GM23338 (cell line): ENCODE measurements around the gene PPM1E.

Source experiments
- EZH2 ChIP-seq: fragments of 200-600 bp; sonication (generic); IDR thresholded peaks from one replicate; pipeline ENCODE4 v1.8.0; 2017; ENCODE audit warnings: antibody characterized with exemption, mild to moderate bottlenecking, low read depth; ENCODE audit not compliant: unreplicated experiment
- EZH2phosphoT487 ChIP-seq: fragments of 200-600 bp; sonication (generic); IDR thresholded peaks from one replicate; pipeline ENCODE4 v1.8.1; 2018; ENCODE audit warnings: antibody characterized with exemption; ENCODE audit not compliant: unreplicated experiment
- JUNB ChIP-seq: IDR thresholded peaks from one replicate; pipeline ENCODE4 v1.6.1; 2016; ENCODE audit warnings: antibody characterized with exemption; ENCODE audit not compliant: unreplicated experiment
- NANOG ChIP-seq: IDR thresholded peaks from 2 replicates; pipeline ENCODE4 v1.6.1; 2016; ENCODE audit warnings: antibody characterized with exemption, borderline replicate concordance
- POLR2AphosphoS5 ChIP-seq: IDR thresholded peaks from 2 replicates; pipeline ENCODE4 v1.6.1; 2016; ENCODE audit warnings: antibody characterized with exemption, low read depth
- STAT1 ChIP-seq: IDR thresholded peaks from one replicate; pipeline ENCODE4 v1.6.1; 2016; ENCODE audit warnings: antibody characterized with exemption; ENCODE audit not compliant: unreplicated experiment
- ZNF331 ChIP-seq: fragments of 250-450 bp; sonication (Bioruptor Pico); IDR thresholded peaks from 2 replicates; pipeline ENCODE4 v1.5.0; 2020; ENCODE audit warnings: low read depth, mild to moderate bottlenecking, moderate library complexity
- TF ChIP-seq, protein P1 (sequence below), 2 experiments: fragments of 200-600 bp in 1 of 2; sonication (generic) in 1 of 2; conservative IDR thresholded peaks; 2 replicates each; pipeline versions ENCODE4 v1.5.1 to v1.6.1; 2016 to 2017; ENCODE audit warnings: antibody characterized with exemption in 2 of 2, low read depth in 2 of 2, mild to moderate bottlenecking in 2 of 2, moderate library complexity in 1 of 2
- TF ChIP-seq, protein P2 (sequence below): IDR thresholded peaks from one replicate; pipeline ENCODE4 v1.6.1; 2018; ENCODE audit warnings: antibody characterized with exemption; ENCODE audit not compliant: unreplicated experiment
- TF ChIP-seq, protein P3 (sequence below): fragments of 250-450 bp; sonication (Bioruptor Pico); IDR thresholded peaks from 2 replicates; pipeline ENCODE4 v1.5.0; 2020; ENCODE audit warnings: mild to moderate bottlenecking, moderate library complexity

DNA sequence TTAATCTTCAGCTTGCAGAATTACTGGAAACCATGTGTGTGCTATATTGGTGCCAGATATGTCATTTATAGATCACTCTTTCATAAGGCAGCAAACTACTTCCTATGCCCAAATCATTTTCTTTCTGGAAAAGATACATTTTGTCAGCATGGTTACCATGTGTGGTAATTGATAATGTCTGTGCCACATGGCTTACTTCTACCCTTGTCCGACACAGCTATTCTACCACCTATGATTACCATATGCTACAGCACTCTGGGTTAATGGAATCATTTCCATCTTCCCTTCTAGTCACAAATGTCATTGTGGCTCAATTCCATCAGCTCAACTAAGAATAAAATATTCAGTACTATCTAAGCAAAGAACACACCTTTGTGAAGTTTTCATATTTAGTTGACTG is 8.0 kb upstream of the PPM1E start:
- TF ChIP-seq POLR2AphosphoS5 (no peak), EZH2 (no peak), ZNF331 (CRISPR knock-in tag) (no peak), EZH2phosphoT487 (no peak), JUNB (no peak), STAT1 (no peak), NANOG (no peak)
- TF ChIP-seq, protein P1, sequence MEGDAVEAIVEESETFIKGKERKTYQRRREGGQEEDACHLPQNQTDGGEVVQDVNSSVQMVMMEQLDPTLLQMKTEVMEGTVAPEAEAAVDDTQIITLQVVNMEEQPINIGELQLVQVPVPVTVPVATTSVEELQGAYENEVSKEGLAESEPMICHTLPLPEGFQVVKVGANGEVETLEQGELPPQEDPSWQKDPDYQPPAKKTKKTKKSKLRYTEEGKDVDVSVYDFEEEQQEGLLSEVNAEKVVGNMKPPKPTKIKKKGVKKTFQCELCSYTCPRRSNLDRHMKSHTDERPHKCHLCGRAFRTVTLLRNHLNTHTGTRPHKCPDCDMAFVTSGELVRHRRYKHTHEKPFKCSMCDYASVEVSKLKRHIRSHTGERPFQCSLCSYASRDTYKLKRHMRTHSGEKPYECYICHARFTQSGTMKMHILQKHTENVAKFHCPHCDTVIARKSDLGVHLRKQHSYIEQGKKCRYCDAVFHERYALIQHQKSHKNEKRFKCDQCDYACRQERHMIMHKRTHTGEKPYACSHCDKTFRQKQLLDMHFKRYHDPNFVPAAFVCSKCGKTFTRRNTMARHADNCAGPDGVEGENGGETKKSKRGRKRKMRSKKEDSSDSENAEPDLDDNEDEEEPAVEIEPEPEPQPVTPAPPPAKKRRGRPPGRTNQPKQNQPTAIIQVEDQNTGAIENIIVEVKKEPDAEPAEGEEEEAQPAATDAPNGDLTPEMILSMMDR (conservative IDR thresholded peaks at IDR 0.05; ENCODE audit: low read depth in 2 of 2): no peak
- TF ChIP-seq, protein P2, sequence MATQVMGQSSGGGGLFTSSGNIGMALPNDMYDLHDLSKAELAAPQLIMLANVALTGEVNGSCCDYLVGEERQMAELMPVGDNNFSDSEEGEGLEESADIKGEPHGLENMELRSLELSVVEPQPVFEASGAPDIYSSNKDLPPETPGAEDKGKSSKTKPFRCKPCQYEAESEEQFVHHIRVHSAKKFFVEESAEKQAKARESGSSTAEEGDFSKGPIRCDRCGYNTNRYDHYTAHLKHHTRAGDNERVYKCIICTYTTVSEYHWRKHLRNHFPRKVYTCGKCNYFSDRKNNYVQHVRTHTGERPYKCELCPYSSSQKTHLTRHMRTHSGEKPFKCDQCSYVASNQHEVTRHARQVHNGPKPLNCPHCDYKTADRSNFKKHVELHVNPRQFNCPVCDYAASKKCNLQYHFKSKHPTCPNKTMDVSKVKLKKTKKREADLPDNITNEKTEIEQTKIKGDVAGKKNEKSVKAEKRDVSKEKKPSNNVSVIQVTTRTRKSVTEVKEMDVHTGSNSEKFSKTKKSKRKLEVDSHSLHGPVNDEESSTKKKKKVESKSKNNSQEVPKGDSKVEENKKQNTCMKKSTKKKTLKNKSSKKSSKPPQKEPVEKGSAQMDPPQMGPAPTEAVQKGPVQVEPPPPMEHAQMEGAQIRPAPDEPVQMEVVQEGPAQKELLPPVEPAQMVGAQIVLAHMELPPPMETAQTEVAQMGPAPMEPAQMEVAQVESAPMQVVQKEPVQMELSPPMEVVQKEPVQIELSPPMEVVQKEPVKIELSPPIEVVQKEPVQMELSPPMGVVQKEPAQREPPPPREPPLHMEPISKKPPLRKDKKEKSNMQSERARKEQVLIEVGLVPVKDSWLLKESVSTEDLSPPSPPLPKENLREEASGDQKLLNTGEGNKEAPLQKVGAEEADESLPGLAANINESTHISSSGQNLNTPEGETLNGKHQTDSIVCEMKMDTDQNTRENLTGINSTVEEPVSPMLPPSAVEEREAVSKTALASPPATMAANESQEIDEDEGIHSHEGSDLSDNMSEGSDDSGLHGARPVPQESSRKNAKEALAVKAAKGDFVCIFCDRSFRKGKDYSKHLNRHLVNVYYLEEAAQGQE: no peak
- TF ChIP-seq, protein P3, sequence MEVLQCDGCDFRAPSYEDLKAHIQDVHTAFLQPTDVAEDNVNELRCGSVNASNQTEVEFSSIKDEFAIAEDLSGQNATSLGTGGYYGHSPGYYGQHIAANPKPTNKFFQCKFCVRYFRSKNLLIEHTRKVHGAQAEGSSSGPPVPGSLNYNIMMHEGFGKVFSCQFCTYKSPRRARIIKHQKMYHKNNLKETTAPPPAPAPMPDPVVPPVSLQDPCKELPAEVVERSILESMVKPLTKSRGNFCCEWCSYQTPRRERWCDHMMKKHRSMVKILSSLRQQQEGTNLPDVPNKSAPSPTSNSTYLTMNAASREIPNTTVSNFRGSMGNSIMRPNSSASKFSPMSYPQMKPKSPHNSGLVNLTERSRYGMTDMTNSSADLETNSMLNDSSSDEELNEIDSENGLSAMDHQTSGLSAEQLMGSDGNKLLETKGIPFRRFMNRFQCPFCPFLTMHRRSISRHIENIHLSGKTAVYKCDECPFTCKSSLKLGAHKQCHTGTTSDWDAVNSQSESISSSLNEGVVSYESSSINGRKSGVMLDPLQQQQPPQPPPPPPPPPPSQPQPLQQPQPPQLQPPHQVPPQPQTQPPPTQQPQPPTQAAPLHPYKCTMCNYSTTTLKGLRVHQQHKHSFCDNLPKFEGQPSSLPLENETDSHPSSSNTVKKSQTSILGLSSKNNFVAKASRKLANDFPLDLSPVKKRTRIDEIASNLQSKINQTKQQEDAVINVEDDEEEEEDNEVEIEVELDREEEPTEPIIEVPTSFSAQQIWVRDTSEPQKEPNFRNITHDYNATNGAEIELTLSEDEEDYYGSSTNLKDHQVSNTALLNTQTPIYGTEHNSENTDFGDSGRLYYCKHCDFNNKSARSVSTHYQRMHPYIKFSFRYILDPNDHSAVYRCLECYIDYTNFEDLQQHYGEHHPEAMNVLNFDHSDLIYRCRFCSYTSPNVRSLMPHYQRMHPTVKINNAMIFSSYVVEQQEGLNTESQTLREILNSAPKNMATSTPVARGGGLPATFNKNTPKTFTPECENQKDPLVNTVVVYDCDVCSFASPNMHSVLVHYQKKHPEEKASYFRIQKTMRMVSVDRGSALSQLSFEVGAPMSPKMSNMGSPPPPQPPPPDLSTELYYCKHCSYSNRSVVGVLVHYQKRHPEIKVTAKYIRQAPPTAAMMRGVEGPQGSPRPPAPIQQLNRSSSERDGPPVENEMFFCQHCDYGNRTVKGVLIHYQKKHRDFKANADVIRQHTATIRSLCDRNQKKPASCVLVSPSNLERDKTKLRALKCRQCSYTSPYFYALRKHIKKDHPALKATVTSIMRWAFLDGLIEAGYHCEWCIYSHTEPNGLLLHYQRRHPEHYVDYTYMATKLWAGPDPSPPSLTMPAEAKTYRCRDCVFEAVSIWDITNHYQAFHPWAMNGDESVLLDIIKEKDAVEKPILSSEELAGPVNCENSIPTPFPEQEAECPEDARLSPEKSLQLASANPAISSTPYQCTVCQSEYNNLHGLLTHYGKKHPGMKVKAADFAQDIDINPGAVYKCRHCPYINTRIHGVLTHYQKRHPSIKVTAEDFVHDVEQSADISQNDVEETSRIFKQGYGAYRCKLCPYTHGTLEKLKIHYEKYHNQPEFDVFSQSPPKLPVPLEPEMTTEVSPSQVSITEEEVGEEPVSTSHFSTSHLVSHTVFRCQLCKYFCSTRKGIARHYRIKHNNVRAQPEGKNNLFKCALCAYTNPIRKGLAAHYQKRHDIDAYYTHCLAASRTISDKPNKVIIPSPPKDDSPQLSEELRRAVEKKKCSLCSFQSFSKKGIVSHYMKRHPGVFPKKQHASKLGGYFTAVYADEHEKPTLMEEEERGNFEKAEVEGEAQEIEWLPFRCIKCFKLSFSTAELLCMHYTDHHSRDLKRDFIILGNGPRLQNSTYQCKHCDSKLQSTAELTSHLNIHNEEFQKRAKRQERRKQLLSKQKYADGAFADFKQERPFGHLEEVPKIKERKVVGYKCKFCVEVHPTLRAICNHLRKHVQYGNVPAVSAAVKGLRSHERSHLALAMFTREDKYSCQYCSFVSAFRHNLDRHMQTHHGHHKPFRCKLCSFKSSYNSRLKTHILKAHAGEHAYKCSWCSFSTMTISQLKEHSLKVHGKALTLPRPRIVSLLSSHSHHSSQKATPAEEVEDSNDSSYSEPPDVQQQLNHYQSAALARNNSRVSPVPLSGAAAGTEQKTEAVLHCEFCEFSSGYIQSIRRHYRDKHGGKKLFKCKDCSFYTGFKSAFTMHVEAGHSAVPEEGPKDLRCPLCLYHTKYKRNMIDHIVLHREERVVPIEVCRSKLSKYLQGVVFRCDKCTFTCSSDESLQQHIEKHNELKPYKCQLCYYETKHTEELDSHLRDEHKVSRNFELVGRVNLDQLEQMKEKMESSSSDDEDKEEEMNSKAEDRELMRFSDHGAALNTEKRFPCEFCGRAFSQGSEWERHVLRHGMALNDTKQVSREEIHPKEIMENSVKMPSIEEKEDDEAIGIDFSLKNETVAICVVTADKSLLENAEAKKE: no peak
